ENCODE results near the gene CIC. TPM values are rescaled to one million over a fixed set of nuclear protein-coding genes. Genes with fewer than 3 reads are reported as not detected.
"Not testable (repeated sequence)": the region's sequence is repeated elsewhere in the genome, so short reads cannot be mapped to it uniquely, and the experiment has no call there.

Gene CIC
- total RNA-seq, 1 experiment from 2014 or later: 48.5 TPM

- DNase-seq (ENCODE audit: low spot score): no peak
Measured at GRCh38 chr19:42333975-42334696, 65.1 kb downstream of the CIC start.

DNA sequence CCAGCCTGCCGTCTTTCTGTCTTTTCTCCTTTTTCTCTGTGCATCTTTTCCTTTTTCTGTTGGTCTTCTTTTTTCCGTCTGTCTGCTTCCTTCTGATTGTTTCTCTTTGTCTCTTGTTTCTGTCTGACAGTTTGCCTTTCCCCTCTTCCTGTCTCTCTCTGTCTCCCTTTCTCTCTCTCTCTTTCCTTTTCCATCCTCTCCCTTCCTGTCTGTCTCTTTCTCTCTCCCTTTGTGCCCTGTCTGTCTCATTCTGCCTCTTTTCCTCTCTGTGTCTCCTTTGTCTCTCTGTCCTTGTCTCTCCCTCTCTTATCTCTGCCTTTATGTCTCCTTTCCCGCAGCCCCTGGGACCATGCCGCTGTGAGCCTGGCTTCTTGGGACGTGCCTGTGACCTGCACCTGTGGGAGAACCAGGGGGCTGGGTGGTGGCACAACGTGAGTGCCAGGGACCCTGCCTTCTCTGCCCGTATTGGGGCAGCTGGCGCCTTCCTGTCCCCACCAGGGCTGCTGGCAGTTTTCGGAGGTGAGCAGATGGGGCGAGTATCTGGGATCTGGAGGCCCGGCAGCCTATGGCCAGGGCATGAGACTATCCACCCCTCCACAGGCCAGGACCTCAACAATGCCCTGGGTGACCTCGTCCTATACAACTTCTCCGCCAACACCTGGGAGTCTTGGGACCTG, 65.8 kb downstream of the CIC start:
- DNase-seq (ENCODE audit: low spot score): no peak

DNA sequence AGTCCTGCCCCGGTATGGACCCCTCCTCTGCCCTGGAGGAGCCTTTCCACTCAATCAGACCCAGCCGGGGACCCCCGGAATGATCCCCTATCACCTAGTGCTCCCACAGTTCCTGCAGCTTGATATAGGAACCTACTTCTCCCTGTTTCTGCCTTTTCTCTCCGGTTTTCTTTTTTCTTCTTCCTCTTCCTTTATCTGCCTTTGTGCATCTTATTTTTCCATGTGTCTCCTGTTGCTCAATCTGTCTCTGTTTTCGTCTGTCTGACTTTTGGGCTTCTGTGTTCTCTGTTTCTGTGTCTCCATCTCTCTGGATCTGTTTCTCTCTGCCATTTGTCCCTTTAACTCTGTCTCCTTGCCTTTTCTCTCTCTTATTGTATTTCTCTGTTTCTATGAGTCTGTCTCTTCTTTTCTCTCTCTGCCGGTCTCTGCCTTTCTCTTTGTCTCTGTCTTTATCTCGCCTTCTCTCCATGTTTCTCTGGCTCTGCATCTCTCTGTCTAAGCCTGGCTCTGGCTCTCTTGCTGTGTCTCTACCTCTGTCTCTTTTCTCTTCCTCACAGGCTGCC, 66.4 kb downstream of the CIC start:
- DNase-seq (ENCODE audit: low spot score): no peak

- no peak for DNase-seq (ENCODE audit: low spot score)
Measured at GRCh38 chr19:42335971-42336370, 66.9 kb downstream of the CIC start.

- DNase-seq (ENCODE audit: low spot score): not testable (repeated sequence)
Measured at GRCh38 chr19:42339126-42339860, 70.2 kb downstream of the CIC start.

GRCh38 chr19:42339922-42340321, 70.9 kb downstream of the CIC start:
- DNase-seq (ENCODE audit: low spot score): not testable (repeated sequence)

DNA sequence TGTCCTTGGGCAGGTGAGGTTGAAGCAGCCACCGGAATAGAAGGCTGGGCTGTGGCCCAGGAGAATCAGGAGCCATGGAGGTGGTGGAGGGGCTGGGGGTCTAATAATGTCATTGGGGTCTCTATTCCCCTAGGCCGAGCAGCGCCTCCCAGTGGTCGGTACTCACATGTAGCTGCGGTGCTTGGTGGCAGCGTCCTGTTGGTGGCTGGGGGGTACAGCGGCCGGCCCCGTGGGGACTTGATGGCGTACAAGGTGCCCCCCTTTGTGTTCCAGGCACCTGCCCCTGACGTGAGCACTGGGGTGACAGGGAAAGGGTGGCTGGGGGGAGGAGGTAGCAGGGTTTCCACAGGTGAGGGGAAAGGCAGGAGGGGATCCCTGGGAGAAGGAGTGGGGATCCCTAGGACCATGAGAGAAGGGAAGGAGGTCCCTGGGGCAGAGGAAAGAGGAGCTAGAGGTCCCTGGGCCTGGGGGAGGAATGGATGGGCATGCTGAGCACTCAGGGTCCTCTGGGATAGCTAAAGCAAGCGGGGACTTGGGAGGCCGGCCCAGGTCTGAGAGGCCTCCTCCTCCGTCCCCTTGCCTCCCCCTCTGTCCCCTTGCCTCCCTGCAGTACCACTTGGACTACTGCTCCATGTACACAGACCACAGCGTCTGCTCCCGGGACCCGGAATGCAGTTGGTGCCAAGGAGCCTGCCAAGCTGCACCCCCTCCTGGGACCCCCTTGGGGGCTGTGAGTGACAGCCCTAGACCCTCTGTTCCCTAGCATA, 74.5 kb downstream of the CIC start:
- DNase-seq (ENCODE audit: low spot score): no peak

- no peak for DNase-seq (ENCODE audit: low spot score)
Measured at GRCh38 chr19:42344336-42344893, 75.4 kb downstream of the CIC start.

Other genes with a start within 250 kb of the CIC start
- 0.76 and 1.9 TPM in 2 replicates for gene GRIK5, start 199.0 kb upstream of the CIC start, total RNA-seq (2014; rRNA removed; shearing (Covaris generic))
- gene ZNF574, start 193.1 kb upstream of the CIC start, total RNA-seq (2014; rRNA removed; shearing (Covaris generic)): 24.4 and 26.8 TPM in 2 replicates
- 0.05 TPM in 1 of 2 replicates, not detected in the other for gene POU2F2, start 136.8 kb upstream of the CIC start, total RNA-seq (2014; rRNA removed; shearing (Covaris generic))
- 65.3 and 75.4 TPM in 2 replicates for gene DEDD2, start 51.6 kb upstream of the CIC start, total RNA-seq (2014; rRNA removed; shearing (Covaris generic))
- 12.6 and 20.6 TPM in 2 replicates for gene ZNF526, start 48.9 kb upstream of the CIC start, total RNA-seq (2014; rRNA removed; shearing (Covaris generic))
- gene GSK3A, start 26.6 kb upstream of the CIC start, total RNA-seq (2014; rRNA removed; shearing (Covaris generic)): 25.7 and 34.0 TPM in 2 replicates
- gene ERF, start 14.1 kb upstream of the CIC start, total RNA-seq (2014; rRNA removed; shearing (Covaris generic)): 43.6 and 52.8 TPM in 2 replicates
- 2.2 and 3.7 TPM in 2 replicates for gene PRR19, start 32.9 kb downstream of the CIC start, total RNA-seq (2014; rRNA removed; shearing (Covaris generic))
- 144 and 170 TPM in 2 replicates for gene PAFAH1B3, start 33.4 kb downstream of the CIC start, total RNA-seq (2014; rRNA removed; shearing (Covaris generic))
- gene TMEM145, start 44.1 kb downstream of the CIC start, total RNA-seq (2014; rRNA removed; shearing (Covaris generic)): not detected in 2 replicates
- 11.3 and 11.4 TPM in 2 replicates for gene MEGF8, start 56.4 kb downstream of the CIC start, total RNA-seq (2014; rRNA removed; shearing (Covaris generic))
- 0.34 and 2.8 TPM in 2 replicates for gene CNFN, start 121.0 kb downstream of the CIC start, total RNA-seq (2014; rRNA removed; shearing (Covaris generic))
- gene LIPE, start 158.1 kb downstream of the CIC start, total RNA-seq (2014; rRNA removed; shearing (Covaris generic)): 1.2 TPM in 1 of 2 replicates, not detected in the other
- not detected in 2 replicates for gene CXCL17, start 173.7 kb downstream of the CIC start, total RNA-seq (2014; rRNA removed; shearing (Covaris generic))